ENCODE measurements around the gene UBE2U.

Gene UBE2U

DNA sequence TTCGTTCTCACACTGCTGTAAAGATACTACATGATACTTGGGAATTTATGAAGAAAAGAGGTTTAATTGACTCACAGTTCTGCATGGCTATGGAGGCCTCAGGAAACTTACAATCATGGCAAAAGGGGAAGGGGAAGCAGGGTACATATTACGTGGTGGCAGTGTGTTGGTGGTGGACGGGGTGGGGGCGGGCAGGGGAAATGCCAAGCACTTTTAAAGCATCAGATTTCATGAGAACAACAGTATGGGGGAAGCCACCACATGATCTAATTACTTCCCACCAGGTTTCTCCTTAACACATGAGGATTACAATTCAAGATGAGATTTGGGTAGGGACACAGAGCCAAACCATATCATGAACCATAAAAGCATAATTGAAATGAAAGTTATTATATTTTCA lies 88.5 kb downstream of the UBE2U start:
- TF ChIP-seq, protein P1, sequence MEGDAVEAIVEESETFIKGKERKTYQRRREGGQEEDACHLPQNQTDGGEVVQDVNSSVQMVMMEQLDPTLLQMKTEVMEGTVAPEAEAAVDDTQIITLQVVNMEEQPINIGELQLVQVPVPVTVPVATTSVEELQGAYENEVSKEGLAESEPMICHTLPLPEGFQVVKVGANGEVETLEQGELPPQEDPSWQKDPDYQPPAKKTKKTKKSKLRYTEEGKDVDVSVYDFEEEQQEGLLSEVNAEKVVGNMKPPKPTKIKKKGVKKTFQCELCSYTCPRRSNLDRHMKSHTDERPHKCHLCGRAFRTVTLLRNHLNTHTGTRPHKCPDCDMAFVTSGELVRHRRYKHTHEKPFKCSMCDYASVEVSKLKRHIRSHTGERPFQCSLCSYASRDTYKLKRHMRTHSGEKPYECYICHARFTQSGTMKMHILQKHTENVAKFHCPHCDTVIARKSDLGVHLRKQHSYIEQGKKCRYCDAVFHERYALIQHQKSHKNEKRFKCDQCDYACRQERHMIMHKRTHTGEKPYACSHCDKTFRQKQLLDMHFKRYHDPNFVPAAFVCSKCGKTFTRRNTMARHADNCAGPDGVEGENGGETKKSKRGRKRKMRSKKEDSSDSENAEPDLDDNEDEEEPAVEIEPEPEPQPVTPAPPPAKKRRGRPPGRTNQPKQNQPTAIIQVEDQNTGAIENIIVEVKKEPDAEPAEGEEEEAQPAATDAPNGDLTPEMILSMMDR (IDR thresholded peaks at IDR 0.05; ENCODE audit: low read depth, low read length): no peak

DNA sequence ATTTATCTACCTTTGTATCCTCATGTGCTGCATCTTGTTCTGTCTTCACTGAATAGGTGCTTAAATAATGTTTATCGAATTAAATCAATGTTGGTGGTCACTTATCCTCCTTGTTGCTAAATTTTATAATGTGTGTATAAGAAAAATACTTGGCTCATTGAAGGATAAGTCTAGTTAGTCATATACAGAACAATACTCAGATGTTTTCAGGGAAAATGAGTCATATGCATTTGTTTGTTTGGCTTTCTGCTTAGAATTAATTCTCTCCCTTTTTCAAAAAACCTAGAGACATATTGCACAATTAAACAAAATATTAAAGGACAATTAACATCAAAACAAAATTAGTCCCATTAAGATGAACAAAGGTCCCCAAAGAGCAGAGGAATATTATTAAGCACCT lies 89.0 kb downstream of the UBE2U start:
- TF ChIP-seq, protein P1 (IDR thresholded peaks at IDR 0.05; ENCODE audit: low read depth, low read length): no peak
- H3K4me3 ChIP-seq (ENCODE audit: low read depth, low read length): no peak overlapping the region

More for the DNA sequence above, 88.5 kb downstream of the UBE2U start:
- no peak overlapping the region for H3K4me3 ChIP-seq (ENCODE audit: low read depth, low read length)

DNA sequence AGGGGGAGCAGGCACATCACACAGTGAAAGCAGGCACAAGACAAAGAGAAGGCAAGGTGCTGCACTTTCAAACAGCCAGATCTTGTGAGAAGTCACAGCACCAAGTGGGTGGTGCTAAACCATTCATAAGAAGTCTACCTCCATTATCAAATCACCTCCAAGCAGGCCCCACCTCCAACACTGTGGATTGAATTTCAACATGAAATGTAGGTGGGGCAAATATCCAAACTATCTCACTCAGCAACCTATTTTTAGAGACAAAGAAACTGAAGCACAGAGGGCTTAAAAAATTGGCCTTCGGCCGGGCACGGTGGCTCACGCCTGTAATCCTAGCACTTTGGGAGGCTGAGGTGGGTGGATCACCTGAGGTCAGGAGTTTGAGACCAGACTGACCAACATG lies 90.4 kb downstream of the UBE2U start:
- TF ChIP-seq, protein P1 (IDR thresholded peaks at IDR 0.05; ENCODE audit: low read depth, low read length): no peak
- H3K4me3 ChIP-seq (ENCODE audit: low read depth, low read length): no peak overlapping the region

DNA sequence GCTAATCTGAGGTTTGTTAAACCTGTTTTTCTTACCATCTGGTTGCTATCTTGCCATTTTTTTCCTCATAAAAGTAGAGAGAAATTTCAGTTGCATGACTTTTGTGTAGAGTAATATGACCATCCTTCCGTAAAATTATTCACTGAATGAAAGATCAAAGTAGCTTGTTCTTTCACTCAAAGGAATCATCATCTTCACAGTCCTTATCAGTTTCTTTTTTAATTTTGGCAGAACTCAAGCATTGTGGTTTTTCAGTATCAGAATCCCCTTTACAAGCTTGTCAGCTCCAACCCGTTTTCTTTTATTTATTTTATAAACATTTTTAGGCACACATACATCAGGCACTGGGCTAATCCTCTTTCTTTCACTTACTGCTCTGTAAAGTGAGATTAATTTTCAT lies 91.7 kb downstream of the UBE2U start:
- TF ChIP-seq, protein P1 (IDR thresholded peaks at IDR 0.05; ENCODE audit: low read depth, low read length): no peak
- H3K4me3 ChIP-seq (ENCODE audit: low read depth, low read length): no peak overlapping the region

DNA sequence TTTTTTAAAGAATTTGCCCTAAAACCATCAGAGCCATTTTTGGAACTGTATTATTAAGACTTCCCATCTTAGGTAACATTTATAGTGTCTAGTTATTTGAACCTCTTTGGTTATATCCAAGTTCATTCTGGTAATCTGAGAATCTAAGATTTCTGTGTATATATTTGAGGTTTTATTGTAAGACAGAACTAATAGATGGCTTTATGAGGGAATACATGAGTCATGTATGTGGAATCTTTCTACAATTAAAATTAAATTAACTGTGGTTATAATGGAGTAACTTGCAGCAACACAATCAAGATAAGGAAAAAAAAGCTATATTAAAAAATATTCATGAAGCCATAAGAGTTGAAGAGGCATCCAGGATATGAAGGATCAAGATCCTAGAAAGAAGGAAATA lies 92.1 kb downstream of the UBE2U start:
- H3K4me3 ChIP-seq (ENCODE audit: low read depth, low read length): no peak overlapping the region
- TF ChIP-seq, protein P1 (IDR thresholded peaks at IDR 0.05; ENCODE audit: low read depth, low read length): no peak

DNA sequence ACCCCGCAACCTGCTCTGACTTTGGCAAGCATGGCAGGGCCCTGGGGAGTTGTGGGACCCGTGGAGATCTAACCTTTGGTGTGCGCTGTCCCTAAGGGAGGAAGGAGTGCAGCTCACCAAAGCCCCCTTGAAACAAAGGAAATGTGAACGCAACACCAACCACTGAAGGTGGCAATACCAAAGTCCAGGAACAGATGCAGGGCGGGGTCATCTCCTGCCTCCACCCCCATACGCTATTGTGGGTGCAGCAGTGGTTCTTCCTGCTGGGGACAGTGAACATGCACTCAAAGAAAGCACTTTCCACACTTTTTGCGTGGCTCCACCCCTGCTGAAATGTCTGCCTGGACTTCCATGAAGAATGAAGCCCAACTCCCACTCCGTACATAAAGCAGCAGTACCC lies 93.0 kb downstream of the UBE2U start:
- TF ChIP-seq, protein P1 (IDR thresholded peaks at IDR 0.05; ENCODE audit: low read depth, low read length): no peak
- H3K4me3 ChIP-seq (ENCODE audit: low read depth, low read length): no peak overlapping the region

DNA sequence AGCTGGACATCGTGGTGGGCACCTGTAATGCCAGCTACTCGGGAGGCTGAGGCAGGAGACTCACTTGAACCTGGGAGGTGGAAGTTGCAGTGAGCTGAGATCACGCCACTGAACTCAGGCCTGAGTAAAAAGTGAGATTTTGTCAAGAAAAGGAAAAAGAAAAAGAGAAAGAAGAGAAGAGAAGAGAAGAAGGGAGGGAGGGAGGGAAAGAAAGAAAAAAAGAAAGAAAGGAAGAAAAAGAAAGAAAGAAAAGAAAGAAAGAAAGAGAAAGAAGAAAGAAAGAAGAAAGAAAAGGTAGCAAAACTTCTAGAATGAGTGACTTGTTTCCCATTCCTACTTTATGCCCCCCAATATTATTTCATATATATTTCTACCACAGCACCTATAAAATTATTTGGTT lies 98.8 kb downstream of the UBE2U start:
- TF ChIP-seq, protein P1 (IDR thresholded peaks at IDR 0.05; ENCODE audit: low read depth, low read length): no peak
- H3K4me3 ChIP-seq (ENCODE audit: low read depth, low read length): no peak overlapping the region
